H9 (cell line): Measurements from ENCODE around the gene C17orf107. TPM values are rescaled to one million over a fixed set of nuclear protein-coding genes. Genes with fewer than 3 reads are reported as not detected.

ENCODE experiments used
- DNase-seq: peaks from one replicate; pipeline ENCODE4 v3.0.0-alpha.2; 2017
- H2AFZ ChIP-seq: one replicate; pipeline ENCODE4 v1.6.1; 2013; ENCODE audit warnings: mild to moderate bottlenecking, low read length, control low read depth, moderate library complexity
- H2AK5ac ChIP-seq: 2 replicates; pipeline ENCODE4 v1.6.1; 2013; ENCODE audit warnings: low read length, control low read depth, mixed read lengths; ENCODE audit not compliant: insufficient read length
- H2BK120ac ChIP-seq: one replicate; pipeline ENCODE4 v1.6.1; 2013; ENCODE audit warnings: low read depth, mild to moderate bottlenecking, low read length, control low read depth, inconsistent platforms; ENCODE audit not compliant: poor library complexity, severe bottlenecking
- H2BK12ac ChIP-seq: 2 replicates; pipeline ENCODE4 v1.6.1; 2013; ENCODE audit warnings: low read length, control low read depth, mixed read lengths, low read depth; ENCODE audit not compliant: insufficient read length
- H2BK15ac ChIP-seq: 2 replicates; pipeline ENCODE4 v1.6.1; 2013; ENCODE audit warnings: low read depth, low read length, control low read depth
- H2BK20ac ChIP-seq: one replicate; pipeline ENCODE4 v1.6.1; 2013; ENCODE audit warnings: low read depth, mild to moderate bottlenecking, low read length, control low read depth, inconsistent platforms; ENCODE audit not compliant: poor library complexity, severe bottlenecking
- H2BK5ac ChIP-seq: 2 replicates; pipeline ENCODE4 v1.6.1; 2013; ENCODE audit warnings: low read length, control low read depth, mixed read lengths; ENCODE audit not compliant: insufficient read length
- H3K14ac ChIP-seq: 2 replicates; pipeline ENCODE4 v1.6.1; 2013; ENCODE audit warnings: low read length, control low read depth; ENCODE audit not compliant: insufficient read depth
- H3K18ac ChIP-seq: 2 replicates; pipeline ENCODE4 v1.6.1; 2013; ENCODE audit warnings: low read depth, mild to moderate bottlenecking, mixed read lengths, low read length, control low read depth; ENCODE audit not compliant: insufficient read length
- H3K23ac ChIP-seq: 2 replicates; pipeline ENCODE4 v1.6.1; 2013; ENCODE audit warnings: low read length, control low read depth, mixed read lengths, low read depth; ENCODE audit not compliant: insufficient read length
- H3K23me2 ChIP-seq: 2 replicates; pipeline ENCODE4 v1.6.1; 2013; ENCODE audit warnings: low read depth, mild to moderate bottlenecking, mixed read lengths, low read length, control low read depth; ENCODE audit not compliant: insufficient read length, poor library complexity, severe bottlenecking
- H3K27ac ChIP-seq: 2 replicates; pipeline ENCODE4 v1.5.1; 2013; ENCODE audit warnings: low read length, control low read depth, mixed read lengths, low read depth; ENCODE audit not compliant: insufficient read length
- H3K27me3 ChIP-seq: 2 replicates; pipeline ENCODE4 v1.6.1; 2013; ENCODE audit warnings: low read length, control low read depth, inconsistent platforms; ENCODE audit not compliant: insufficient read depth
- H3K4ac ChIP-seq: 2 replicates; pipeline ENCODE4 v1.6.1; 2013; ENCODE audit warnings: low read depth, mild to moderate bottlenecking, control low read depth, inconsistent platforms, low read length, moderate library complexity
- H3K4me1 ChIP-seq: 2 replicates; pipeline ENCODE4 v1.6.1; 2013; ENCODE audit warnings: low read length, control low read depth, inconsistent platforms; ENCODE audit not compliant: insufficient read depth
- H3K4me2 ChIP-seq: 2 replicates; pipeline ENCODE4 v1.6.1; 2013; ENCODE audit warnings: low read length, control low read depth, mixed read lengths; ENCODE audit not compliant: insufficient read length, insufficient read depth
- H3K56ac ChIP-seq: 2 replicates; pipeline ENCODE4 v1.6.1; 2013; ENCODE audit warnings: low read depth, mild to moderate bottlenecking, mixed read lengths, low read length, control low read depth; ENCODE audit not compliant: insufficient read length
- H3K79me1 ChIP-seq: 2 replicates; pipeline ENCODE4 v1.6.1; 2013; ENCODE audit warnings: low read depth, mild to moderate bottlenecking, moderate library complexity, low read length, control low read depth, inconsistent platforms; ENCODE audit not compliant: insufficient read depth, poor library complexity, severe bottlenecking
- H3K79me2 ChIP-seq: 2 replicates; pipeline ENCODE4 v1.6.1; 2013; ENCODE audit warnings: low read length, control low read depth, inconsistent platforms; ENCODE audit not compliant: insufficient read depth
- H3K9ac ChIP-seq: 2 replicates; pipeline ENCODE4 v1.6.1; 2013; ENCODE audit warnings: low read length, control low read depth, mixed read lengths; ENCODE audit not compliant: insufficient read length; ENCODE audit errors: extremely low read depth
- H3K9me3 ChIP-seq: one replicate; pipeline ENCODE4 v1.6.1; 2013; ENCODE audit warnings: low read depth, low read length, inconsistent platforms; ENCODE audit not compliant: control insufficient read depth
- H3T11ph ChIP-seq: one replicate; pipeline ENCODE4 v1.6.1; 2013; ENCODE audit warnings: mild to moderate bottlenecking, low read length, control low read depth, inconsistent platforms
- H4K20me1 ChIP-seq: one replicate; pipeline ENCODE4 v1.6.1; 2013; ENCODE audit not compliant: control insufficient read depth, insufficient read length, insufficient read depth
- H4K5ac ChIP-seq: 2 replicates; pipeline ENCODE4 v1.6.1; 2013; ENCODE audit warnings: low read depth, mild to moderate bottlenecking, mixed read lengths, low read length, control low read depth; ENCODE audit not compliant: insufficient read length
- H4K8ac ChIP-seq: replicated peaks from 2 replicates; pipeline ENCODE4 v1.6.1; 2013; ENCODE audit warnings: low read length, control low read depth, mixed read lengths, low read depth; ENCODE audit not compliant: insufficient read length
- H4K91ac ChIP-seq: 2 replicates; pipeline ENCODE4 v1.6.1; 2013; ENCODE audit warnings: low read depth, mild to moderate bottlenecking, moderate library complexity, mixed read lengths, low read length, control low read depth; ENCODE audit not compliant: insufficient read length
- H3K27ac Mint-ChIP-seq, 3 experiments: 2 replicates in 2 of 3; 3 replicates in 1 of 3; pipeline ENCODE4 v1.8.0; 2020 to 2021; ENCODE audit warnings: mixed read lengths in 3 of 3, mild to moderate bottlenecking in 1 of 3, moderate library complexity in 1 of 3
- H3K27me3 Mint-ChIP-seq: 2 replicates; pipeline ENCODE4 v1.8.0; 2021; ENCODE audit warnings: low read depth, mild to moderate bottlenecking, moderate library complexity, mixed read lengths
- H3K36me3 Mint-ChIP-seq, 3 experiments: 2 replicates in 2 of 3; 3 replicates in 1 of 3; pipeline ENCODE4 v1.8.0; 2020 to 2021; ENCODE audit warnings: low read depth in 3 of 3, mixed read lengths in 3 of 3; ENCODE audit not compliant: insufficient read depth in 1 of 3
- H3K4me1 Mint-ChIP-seq, 2 experiments: 2 replicates each; pipeline ENCODE4 v1.8.0; 2020; ENCODE audit warnings: mixed read lengths in 2 of 2
- H3K4me3 Mint-ChIP-seq, 2 experiments: 2 replicates in 1 of 2; 3 replicates in 1 of 2; pipeline ENCODE4 v1.8.0; 2020 to 2021; ENCODE audit warnings: mild to moderate bottlenecking in 2 of 2, mixed read lengths in 2 of 2, moderate library complexity in 1 of 2
- H3K9me3 Mint-ChIP-seq, 2 experiments: 2 replicates in 1 of 2; 3 replicates in 1 of 2; pipeline ENCODE4 v1.8.0; 2020; ENCODE audit warnings: mild to moderate bottlenecking in 2 of 2, mixed read lengths in 2 of 2, moderate library complexity in 1 of 2
- WGBS: extraction: QIAGEN DNeasy Blood & Tissue Kit; methylation state at CpG from one replicate; pipeline ENCODE4 v1.1.7; 2013; ENCODE audit warnings: missing lambda C conversion rate, low lambda C conversion rate, mixed read lengths; ENCODE audit not compliant: insufficient read length; ENCODE audit errors: extremely low coverage; 5-methylcytosine and 5-hydroxymethylcytosine counted together
- total RNA-seq: library from RNA; stranded (reverse); gene quantifications from 2 replicates; pipeline ENCODE4 v1.2.1, GENCODE V29; 2021
- TF ChIP-seq, protein P1 (sequence below): fragments of 200-600 bp; sonication (generic); conservative IDR thresholded peaks from 3 replicates; pipeline ENCODE4 v1.8.0; 2021; ENCODE audit warnings: antibody characterized with exemption, mild to moderate bottlenecking

The C17orf107 gene
- total RNA-seq, 1 experiment from 2014 or later, result 4.4 TPM

- Mint-ChIP-seq H3K4me3 (no peak overlapping the region; a peak in 1 of 5 replicates), H3K36me3 (peaks cover 8 to 33% (median 29%) of the 10 kb centered on the region in 3 experiments; a peak in 6 of 7 replicates), H3K27ac (peak overlapping the region in 1 of 3 experiments; percentile 63; a peak in 1 of 7 replicates), H3K9me3 (no peaks in the 10 kb centered on the region), H3K4me1 (peaks cover 4 to 26% of the 10 kb centered on the region in 2 experiments), H3K27me3 (no peaks in the 10 kb centered on the region)
- Histone ChIP-seq H3K18ac (no peak overlapping the region), H3K4ac (no peak overlapping the region), H3T11ph (no peak overlapping the region), H2BK120ac (no peak overlapping the region), H4K8ac (no peak overlapping the region), H2BK5ac (no peak overlapping the region), H4K20me1 (no peaks in the 10 kb centered on the region), H3K4me2 (no peak overlapping the region), H3K56ac (no peak overlapping the region), H3K79me1 (no peaks in the 10 kb centered on the region), H4K91ac (no peak overlapping the region), H2BK20ac (no peak overlapping the region), H3K4me1 (no peaks in the 10 kb centered on the region), H2BK12ac (no peak overlapping the region), H2AFZ (no peak overlapping the region), H3K23me2 (peaks cover 12% of the 10 kb centered on the region), H3K14ac (no peak overlapping the region), H2AK5ac (no peak overlapping the region), H3K27ac (no peak overlapping the region), H2BK15ac (no peak overlapping the region), H3K79me2 (no peaks in the 10 kb centered on the region), H3K9me3 (no peaks in the 10 kb centered on the region), H4K5ac (no peak overlapping the region), H3K23ac (no peak overlapping the region), H3K9ac (no peak overlapping the region), H3K27me3 (no peaks in the 10 kb centered on the region)
- no CpG with 5 or more reads among the region's 5 CpGs for WGBS
- DNase-seq, result no peak
- TF ChIP-seq, protein P1, sequence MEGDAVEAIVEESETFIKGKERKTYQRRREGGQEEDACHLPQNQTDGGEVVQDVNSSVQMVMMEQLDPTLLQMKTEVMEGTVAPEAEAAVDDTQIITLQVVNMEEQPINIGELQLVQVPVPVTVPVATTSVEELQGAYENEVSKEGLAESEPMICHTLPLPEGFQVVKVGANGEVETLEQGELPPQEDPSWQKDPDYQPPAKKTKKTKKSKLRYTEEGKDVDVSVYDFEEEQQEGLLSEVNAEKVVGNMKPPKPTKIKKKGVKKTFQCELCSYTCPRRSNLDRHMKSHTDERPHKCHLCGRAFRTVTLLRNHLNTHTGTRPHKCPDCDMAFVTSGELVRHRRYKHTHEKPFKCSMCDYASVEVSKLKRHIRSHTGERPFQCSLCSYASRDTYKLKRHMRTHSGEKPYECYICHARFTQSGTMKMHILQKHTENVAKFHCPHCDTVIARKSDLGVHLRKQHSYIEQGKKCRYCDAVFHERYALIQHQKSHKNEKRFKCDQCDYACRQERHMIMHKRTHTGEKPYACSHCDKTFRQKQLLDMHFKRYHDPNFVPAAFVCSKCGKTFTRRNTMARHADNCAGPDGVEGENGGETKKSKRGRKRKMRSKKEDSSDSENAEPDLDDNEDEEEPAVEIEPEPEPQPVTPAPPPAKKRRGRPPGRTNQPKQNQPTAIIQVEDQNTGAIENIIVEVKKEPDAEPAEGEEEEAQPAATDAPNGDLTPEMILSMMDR, result no peak
These were observed 1.6 kb upstream of the C17orf107 start for GRCh38 chr17:4897785-4898184.
